GM23338 (cell line): ENCODE measurements around the gene CPO. TPM values are rescaled to one million over a fixed set of nuclear protein-coding genes. Genes with fewer than 3 reads are reported as not detected.

Experiments used
- ATAC-seq: fragments of 200-7000 bp; cut with Tn5 transposase; 3 replicates; pipeline ENCODE4 v1.9.1; 2020
- DNase-seq: peaks from one replicate; pipeline ENCODE4 v3.0.0-alpha.2; 2015; ENCODE audit warnings: low spot score
- H2AFZ ChIP-seq: fragments of 200-600 bp; sonication (generic); 2 replicates; pipeline ENCODE4 v1.8.0; 2016; ENCODE audit warnings: antibody characterized with exemption, mild to moderate bottlenecking, moderate library complexity
- H3F3A ChIP-seq: fragments of 200-600 bp; sonication (generic); replicated peaks from 2 replicates; pipeline ENCODE4 v1.8.0; 2017; ENCODE audit warnings: antibody characterized with exemption, mixed run types, low read depth
- H3K27ac ChIP-seq: fragments of 200-600 bp; sonication (generic); 2 replicates; pipeline ENCODE4 v1.6.1; 2016; ENCODE audit warnings: low read depth
- H3K27me3 ChIP-seq: fragments of 200-600 bp; sonication (generic); 2 replicates; pipeline ENCODE4 v1.8.0; 2016; ENCODE audit warnings: mild to moderate bottlenecking, mixed run types, moderate library complexity; ENCODE audit not compliant: insufficient read depth
- H3K36me3 ChIP-seq: fragments of 200-600 bp; sonication (generic); 2 replicates; pipeline ENCODE4 v1.8.0; 2016; ENCODE audit warnings: mild to moderate bottlenecking; ENCODE audit not compliant: insufficient read depth
- H3K4me1 ChIP-seq: fragments of 200-600 bp; sonication (generic); 2 replicates; pipeline ENCODE4 v1.8.0; 2016; ENCODE audit warnings: mild to moderate bottlenecking, moderate library complexity; ENCODE audit not compliant: insufficient read depth
- H3K4me2 ChIP-seq: fragments of 200-600 bp; sonication (generic); 2 replicates; pipeline ENCODE4 v1.7.1; 2017; ENCODE audit warnings: mixed run types
- H3K4me3 ChIP-seq: fragments of 200-600 bp; sonication (generic); 2 replicates; pipeline ENCODE4 v1.6.1; 2016; ENCODE audit warnings: mixed run types
- H3K79me2 ChIP-seq: fragments of 200-600 bp; sonication (generic); replicated peaks from 2 replicates; pipeline ENCODE4 v1.8.0; 2017; ENCODE audit warnings: mild to moderate bottlenecking; ENCODE audit not compliant: insufficient read depth
- H3K9me2 ChIP-seq: fragments of 200-600 bp; sonication (generic); 2 replicates; pipeline ENCODE4 v1.8.0; 2017; ENCODE audit not compliant: insufficient read depth
- H4K20me1 ChIP-seq: fragments of 200-600 bp; sonication (generic); replicated peaks from 2 replicates; pipeline ENCODE4 v1.8.0; 2017; ENCODE audit warnings: mild to moderate bottlenecking; ENCODE audit not compliant: insufficient read depth
- H3K27ac Mint-ChIP-seq: 2 replicates; pipeline ENCODE4 v1.8.0; 2020; ENCODE audit warnings: inconsistent platforms, mild to moderate bottlenecking, moderate library complexity, mixed read lengths
- H3K27me3 Mint-ChIP-seq: 3 replicates; pipeline ENCODE4 v1.8.0; 2022; ENCODE audit warnings: low read depth, mild to moderate bottlenecking, moderate library complexity, mixed read lengths, inconsistent platforms; ENCODE audit not compliant: insufficient read depth, poor library complexity
- H3K36me3 Mint-ChIP-seq: 3 replicates; pipeline ENCODE4 v1.8.0; 2021; ENCODE audit warnings: low read depth, mild to moderate bottlenecking, inconsistent platforms, moderate library complexity, mixed read lengths
- H3K4me1 Mint-ChIP-seq: 3 replicates; pipeline ENCODE4 v1.8.0; 2020; ENCODE audit warnings: mild to moderate bottlenecking, inconsistent platforms, mixed read lengths
- H3K4me3 Mint-ChIP-seq: 3 replicates; pipeline ENCODE4 v1.8.0; 2021; ENCODE audit warnings: moderate library complexity, mild to moderate bottlenecking, inconsistent platforms, mixed read lengths
- H3K9me3 Mint-ChIP-seq: 3 replicates; pipeline ENCODE4 v1.8.0; 2020; ENCODE audit warnings: moderate library complexity, mild to moderate bottlenecking, inconsistent platforms, mixed read lengths
- CREB1 ChIP-seq: fragments of 250-450 bp; sonication (Bioruptor Pico); IDR thresholded peaks from 2 replicates; pipeline ENCODE4 v1.5.0; 2020; ENCODE audit warnings: low read depth, mild to moderate bottlenecking, moderate library complexity
- JUNB ChIP-seq: IDR thresholded peaks from one replicate; pipeline ENCODE4 v1.6.1; 2016; ENCODE audit warnings: antibody characterized with exemption; ENCODE audit not compliant: unreplicated experiment
- NANOG ChIP-seq: IDR thresholded peaks from 2 replicates; pipeline ENCODE4 v1.6.1; 2016; ENCODE audit warnings: antibody characterized with exemption, borderline replicate concordance
- POLR2AphosphoS5 ChIP-seq: IDR thresholded peaks from 2 replicates; pipeline ENCODE4 v1.6.1; 2016; ENCODE audit warnings: antibody characterized with exemption, low read depth
- STAT1 ChIP-seq: IDR thresholded peaks from one replicate; pipeline ENCODE4 v1.6.1; 2016; ENCODE audit warnings: antibody characterized with exemption; ENCODE audit not compliant: unreplicated experiment
- ZNF114 ChIP-seq: fragments of 250-450 bp; sonication (Bioruptor Pico); IDR thresholded peaks from 2 replicates; pipeline ENCODE4 v1.5.0; 2020; ENCODE audit warnings: mild to moderate bottlenecking, moderate library complexity
- polyA plus RNA-seq: library from polyadenylated mRNA; unstranded; fragments of >200 nt; fragmentation: Nextera tagmentation; extraction: Ambion mirVana; gene quantifications from 2 replicates; pipeline ENCODE4 v1.2.1, GENCODE V29; 2016
- total RNA-seq: library from RNA; depleted of rRNA; stranded (reverse); fragments of >200 nt; shearing (Covaris generic); gene quantifications from 2 replicates; pipeline ENCODE4 v1.2.3, GENCODE V29; 2014
- TF ChIP-seq, protein P1 (sequence below): fragments of 250-450 bp; sonication (Bioruptor Pico); IDR thresholded peaks from 2 replicates; pipeline ENCODE4 v1.5.0; 2020; ENCODE audit warnings: mild to moderate bottlenecking, moderate library complexity
- TF ChIP-seq, protein P2 (sequence below): IDR thresholded peaks from 2 replicates; pipeline ENCODE4 v1.6.1; 2016; ENCODE audit warnings: antibody characterized with exemption
- TF ChIP-seq, protein P3 (sequence below), 2 experiments: fragments of 200-600 bp in 1 of 2; sonication (generic) in 1 of 2; conservative IDR thresholded peaks; 2 replicates each; pipeline versions ENCODE4 v1.5.1 to v1.6.1; 2016 to 2017; ENCODE audit warnings: antibody characterized with exemption in 2 of 2, low read depth in 2 of 2, mild to moderate bottlenecking in 2 of 2, moderate library complexity in 1 of 2

The CPO gene
- total and polyA plus RNA-seq, 2 experiments from 2014 or later, result 0.91 to 0.94 TPM

DNA sequence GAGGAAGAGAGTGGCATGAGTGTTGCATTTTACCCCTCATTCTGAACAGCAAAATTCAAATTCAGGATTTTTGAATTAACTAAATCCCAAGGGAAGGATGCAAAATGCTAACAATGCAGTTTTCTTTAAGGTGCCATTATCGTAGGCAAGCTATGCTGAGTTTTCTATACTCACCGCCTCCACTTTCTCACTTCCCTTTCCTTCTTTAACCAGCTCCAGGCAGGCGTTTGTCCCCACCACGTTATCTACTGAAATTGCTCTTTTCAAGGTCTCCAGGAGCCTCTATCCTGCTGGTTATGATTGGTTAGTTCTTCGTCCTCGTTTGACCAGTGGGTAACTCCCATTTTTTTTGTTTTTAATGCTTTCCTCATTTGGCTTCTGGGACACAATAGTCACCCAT is 1.8 kb upstream of the CPO start:
- H3K9me3 Mint-ChIP-seq, result no peaks in the 10 kb centered on the region
- Histone ChIP-seq H3K79me2 (no peaks in the 10 kb centered on the region), H3K9me2 (peaks cover 7% of the 10 kb centered on the region; the same call in 1 of the 2 replicates), H4K20me1 (no peaks in the 10 kb centered on the region), H3K4me1 (peaks cover 2% of the 10 kb centered on the region; the same call in 1 of the 2 replicates), H2AFZ (no peak overlapping the region), H3K36me3 (no peaks in the 10 kb centered on the region), H3K27me3 (no peaks in the 10 kb centered on the region), H3F3A (no peaks in the 10 kb centered on the region), H3K4me2 (no peak overlapping the region), H3K27ac (no peak overlapping the region), H3K4me3 (no peak overlapping the region)
- TF ChIP-seq NANOG, result no peak
- no peak for TF ChIP-seq JUNB
- TF ChIP-seq CREB1 (CRISPR knock-in tag), result no peak
- TF ChIP-seq, protein P1, sequence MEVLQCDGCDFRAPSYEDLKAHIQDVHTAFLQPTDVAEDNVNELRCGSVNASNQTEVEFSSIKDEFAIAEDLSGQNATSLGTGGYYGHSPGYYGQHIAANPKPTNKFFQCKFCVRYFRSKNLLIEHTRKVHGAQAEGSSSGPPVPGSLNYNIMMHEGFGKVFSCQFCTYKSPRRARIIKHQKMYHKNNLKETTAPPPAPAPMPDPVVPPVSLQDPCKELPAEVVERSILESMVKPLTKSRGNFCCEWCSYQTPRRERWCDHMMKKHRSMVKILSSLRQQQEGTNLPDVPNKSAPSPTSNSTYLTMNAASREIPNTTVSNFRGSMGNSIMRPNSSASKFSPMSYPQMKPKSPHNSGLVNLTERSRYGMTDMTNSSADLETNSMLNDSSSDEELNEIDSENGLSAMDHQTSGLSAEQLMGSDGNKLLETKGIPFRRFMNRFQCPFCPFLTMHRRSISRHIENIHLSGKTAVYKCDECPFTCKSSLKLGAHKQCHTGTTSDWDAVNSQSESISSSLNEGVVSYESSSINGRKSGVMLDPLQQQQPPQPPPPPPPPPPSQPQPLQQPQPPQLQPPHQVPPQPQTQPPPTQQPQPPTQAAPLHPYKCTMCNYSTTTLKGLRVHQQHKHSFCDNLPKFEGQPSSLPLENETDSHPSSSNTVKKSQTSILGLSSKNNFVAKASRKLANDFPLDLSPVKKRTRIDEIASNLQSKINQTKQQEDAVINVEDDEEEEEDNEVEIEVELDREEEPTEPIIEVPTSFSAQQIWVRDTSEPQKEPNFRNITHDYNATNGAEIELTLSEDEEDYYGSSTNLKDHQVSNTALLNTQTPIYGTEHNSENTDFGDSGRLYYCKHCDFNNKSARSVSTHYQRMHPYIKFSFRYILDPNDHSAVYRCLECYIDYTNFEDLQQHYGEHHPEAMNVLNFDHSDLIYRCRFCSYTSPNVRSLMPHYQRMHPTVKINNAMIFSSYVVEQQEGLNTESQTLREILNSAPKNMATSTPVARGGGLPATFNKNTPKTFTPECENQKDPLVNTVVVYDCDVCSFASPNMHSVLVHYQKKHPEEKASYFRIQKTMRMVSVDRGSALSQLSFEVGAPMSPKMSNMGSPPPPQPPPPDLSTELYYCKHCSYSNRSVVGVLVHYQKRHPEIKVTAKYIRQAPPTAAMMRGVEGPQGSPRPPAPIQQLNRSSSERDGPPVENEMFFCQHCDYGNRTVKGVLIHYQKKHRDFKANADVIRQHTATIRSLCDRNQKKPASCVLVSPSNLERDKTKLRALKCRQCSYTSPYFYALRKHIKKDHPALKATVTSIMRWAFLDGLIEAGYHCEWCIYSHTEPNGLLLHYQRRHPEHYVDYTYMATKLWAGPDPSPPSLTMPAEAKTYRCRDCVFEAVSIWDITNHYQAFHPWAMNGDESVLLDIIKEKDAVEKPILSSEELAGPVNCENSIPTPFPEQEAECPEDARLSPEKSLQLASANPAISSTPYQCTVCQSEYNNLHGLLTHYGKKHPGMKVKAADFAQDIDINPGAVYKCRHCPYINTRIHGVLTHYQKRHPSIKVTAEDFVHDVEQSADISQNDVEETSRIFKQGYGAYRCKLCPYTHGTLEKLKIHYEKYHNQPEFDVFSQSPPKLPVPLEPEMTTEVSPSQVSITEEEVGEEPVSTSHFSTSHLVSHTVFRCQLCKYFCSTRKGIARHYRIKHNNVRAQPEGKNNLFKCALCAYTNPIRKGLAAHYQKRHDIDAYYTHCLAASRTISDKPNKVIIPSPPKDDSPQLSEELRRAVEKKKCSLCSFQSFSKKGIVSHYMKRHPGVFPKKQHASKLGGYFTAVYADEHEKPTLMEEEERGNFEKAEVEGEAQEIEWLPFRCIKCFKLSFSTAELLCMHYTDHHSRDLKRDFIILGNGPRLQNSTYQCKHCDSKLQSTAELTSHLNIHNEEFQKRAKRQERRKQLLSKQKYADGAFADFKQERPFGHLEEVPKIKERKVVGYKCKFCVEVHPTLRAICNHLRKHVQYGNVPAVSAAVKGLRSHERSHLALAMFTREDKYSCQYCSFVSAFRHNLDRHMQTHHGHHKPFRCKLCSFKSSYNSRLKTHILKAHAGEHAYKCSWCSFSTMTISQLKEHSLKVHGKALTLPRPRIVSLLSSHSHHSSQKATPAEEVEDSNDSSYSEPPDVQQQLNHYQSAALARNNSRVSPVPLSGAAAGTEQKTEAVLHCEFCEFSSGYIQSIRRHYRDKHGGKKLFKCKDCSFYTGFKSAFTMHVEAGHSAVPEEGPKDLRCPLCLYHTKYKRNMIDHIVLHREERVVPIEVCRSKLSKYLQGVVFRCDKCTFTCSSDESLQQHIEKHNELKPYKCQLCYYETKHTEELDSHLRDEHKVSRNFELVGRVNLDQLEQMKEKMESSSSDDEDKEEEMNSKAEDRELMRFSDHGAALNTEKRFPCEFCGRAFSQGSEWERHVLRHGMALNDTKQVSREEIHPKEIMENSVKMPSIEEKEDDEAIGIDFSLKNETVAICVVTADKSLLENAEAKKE, result no peak
- no peak for TF ChIP-seq STAT1
- no peak for TF ChIP-seq POLR2AphosphoS5
- no peak overlapping the region for H3K27ac Mint-ChIP-seq
- H3K36me3 Mint-ChIP-seq, result no peaks in the 10 kb centered on the region; the same call in 2 of the 3 replicates
- no peak overlapping the region for H3K4me3 Mint-ChIP-seq
- ATAC-seq (no peak), DNase-seq (no peak)
- peaks cover 5% of the 10 kb centered on the region; the same call in 2 of the 3 replicates for H3K4me1 Mint-ChIP-seq
- no peaks in the 10 kb centered on the region for H3K27me3 Mint-ChIP-seq

DNA sequence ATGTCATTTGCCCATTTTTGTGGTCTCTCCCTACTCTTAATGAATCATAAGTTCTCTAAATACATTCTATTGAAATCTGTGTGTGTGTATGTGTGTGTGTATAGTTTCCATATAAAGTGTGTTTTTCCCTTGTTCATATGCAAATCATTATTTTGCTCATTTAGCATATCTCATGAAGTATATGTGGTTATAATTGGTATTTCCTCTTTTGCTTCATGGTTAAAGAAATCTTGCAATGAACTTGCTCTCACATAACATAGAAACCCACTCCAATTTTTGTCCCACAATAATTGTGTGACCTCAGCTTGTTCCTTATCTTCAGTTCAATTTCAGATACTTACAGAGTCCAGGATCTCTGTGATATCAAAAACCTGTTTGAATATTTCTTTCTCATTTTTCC is 1.2 kb downstream of the CPO start:
- TF ChIP-seq, protein P2, sequence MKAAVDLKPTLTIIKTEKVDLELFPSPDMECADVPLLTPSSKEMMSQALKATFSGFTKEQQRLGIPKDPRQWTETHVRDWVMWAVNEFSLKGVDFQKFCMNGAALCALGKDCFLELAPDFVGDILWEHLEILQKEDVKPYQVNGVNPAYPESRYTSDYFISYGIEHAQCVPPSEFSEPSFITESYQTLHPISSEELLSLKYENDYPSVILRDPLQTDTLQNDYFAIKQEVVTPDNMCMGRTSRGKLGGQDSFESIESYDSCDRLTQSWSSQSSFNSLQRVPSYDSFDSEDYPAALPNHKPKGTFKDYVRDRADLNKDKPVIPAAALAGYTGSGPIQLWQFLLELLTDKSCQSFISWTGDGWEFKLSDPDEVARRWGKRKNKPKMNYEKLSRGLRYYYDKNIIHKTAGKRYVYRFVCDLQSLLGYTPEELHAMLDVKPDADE, result no peak
- TF ChIP-seq, protein P3, sequence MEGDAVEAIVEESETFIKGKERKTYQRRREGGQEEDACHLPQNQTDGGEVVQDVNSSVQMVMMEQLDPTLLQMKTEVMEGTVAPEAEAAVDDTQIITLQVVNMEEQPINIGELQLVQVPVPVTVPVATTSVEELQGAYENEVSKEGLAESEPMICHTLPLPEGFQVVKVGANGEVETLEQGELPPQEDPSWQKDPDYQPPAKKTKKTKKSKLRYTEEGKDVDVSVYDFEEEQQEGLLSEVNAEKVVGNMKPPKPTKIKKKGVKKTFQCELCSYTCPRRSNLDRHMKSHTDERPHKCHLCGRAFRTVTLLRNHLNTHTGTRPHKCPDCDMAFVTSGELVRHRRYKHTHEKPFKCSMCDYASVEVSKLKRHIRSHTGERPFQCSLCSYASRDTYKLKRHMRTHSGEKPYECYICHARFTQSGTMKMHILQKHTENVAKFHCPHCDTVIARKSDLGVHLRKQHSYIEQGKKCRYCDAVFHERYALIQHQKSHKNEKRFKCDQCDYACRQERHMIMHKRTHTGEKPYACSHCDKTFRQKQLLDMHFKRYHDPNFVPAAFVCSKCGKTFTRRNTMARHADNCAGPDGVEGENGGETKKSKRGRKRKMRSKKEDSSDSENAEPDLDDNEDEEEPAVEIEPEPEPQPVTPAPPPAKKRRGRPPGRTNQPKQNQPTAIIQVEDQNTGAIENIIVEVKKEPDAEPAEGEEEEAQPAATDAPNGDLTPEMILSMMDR (conservative IDR thresholded peaks at IDR 0.05; ENCODE audit: low read depth in 2 of 2), result no peak
- TF ChIP-seq ZNF114 (CRISPR knock-in tag), result no peak
- H3K27me3 Mint-ChIP-seq, result no peaks in the 10 kb centered on the region

More for the DNA sequence above, 1.2 kb downstream of the CPO start:
- Histone ChIP-seq H2AFZ (no peak overlapping the region), H3K79me2 (no peaks in the 10 kb centered on the region), H3K27me3 (no peaks in the 10 kb centered on the region), H4K20me1 (no peaks in the 10 kb centered on the region), H3K27ac (no peak overlapping the region), H3K4me3 (no peak overlapping the region), H3K9me2 (peaks cover 3% of the 10 kb centered on the region; the same call in 1 of the 2 replicates), H3K36me3 (no peaks in the 10 kb centered on the region), H3K4me2 (no peak overlapping the region), H3F3A (no peaks in the 10 kb centered on the region), H3K4me1 (peaks cover 11% of the 10 kb centered on the region)
- ATAC-seq (no peak), DNase-seq (no peak)
- H3K4me1 Mint-ChIP-seq, result peaks cover 17% of the 10 kb centered on the region
- no peaks in the 10 kb centered on the region for H3K9me3 Mint-ChIP-seq
- no peak overlapping the region for H3K4me3 Mint-ChIP-seq
- H3K36me3 Mint-ChIP-seq, result no peaks in the 10 kb centered on the region
- H3K27ac Mint-ChIP-seq, result no peak overlapping the region
